ENCODE data around the gene MAST3.

DNA sequence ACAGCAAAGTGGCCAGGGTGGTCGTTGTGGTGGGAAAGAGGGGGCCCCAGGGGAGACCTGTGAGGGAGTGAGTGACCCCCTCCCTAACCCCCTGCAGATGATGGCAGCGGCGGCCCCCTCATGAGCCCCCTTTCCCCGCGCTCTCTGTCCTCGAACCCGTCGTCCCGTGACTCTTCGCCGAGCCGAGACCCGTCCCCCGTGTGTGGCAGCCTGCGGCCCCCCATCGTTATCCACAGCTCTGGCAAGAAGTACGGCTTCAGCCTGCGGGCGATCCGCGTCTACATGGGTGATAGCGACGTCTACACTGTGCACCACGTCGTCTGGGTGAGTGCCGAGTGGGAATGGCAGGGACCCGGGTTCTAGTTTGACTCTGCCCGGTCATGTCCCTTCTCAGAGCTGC is 47.3 kb downstream of the MAST3 start:
- TF ChIP-seq, protein P1, sequence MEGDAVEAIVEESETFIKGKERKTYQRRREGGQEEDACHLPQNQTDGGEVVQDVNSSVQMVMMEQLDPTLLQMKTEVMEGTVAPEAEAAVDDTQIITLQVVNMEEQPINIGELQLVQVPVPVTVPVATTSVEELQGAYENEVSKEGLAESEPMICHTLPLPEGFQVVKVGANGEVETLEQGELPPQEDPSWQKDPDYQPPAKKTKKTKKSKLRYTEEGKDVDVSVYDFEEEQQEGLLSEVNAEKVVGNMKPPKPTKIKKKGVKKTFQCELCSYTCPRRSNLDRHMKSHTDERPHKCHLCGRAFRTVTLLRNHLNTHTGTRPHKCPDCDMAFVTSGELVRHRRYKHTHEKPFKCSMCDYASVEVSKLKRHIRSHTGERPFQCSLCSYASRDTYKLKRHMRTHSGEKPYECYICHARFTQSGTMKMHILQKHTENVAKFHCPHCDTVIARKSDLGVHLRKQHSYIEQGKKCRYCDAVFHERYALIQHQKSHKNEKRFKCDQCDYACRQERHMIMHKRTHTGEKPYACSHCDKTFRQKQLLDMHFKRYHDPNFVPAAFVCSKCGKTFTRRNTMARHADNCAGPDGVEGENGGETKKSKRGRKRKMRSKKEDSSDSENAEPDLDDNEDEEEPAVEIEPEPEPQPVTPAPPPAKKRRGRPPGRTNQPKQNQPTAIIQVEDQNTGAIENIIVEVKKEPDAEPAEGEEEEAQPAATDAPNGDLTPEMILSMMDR (IDR thresholded peaks at IDR 0.05; ENCODE audit: low read depth, low read length) = no peak
- TF ChIP-seq MYC (IDR thresholded peaks at IDR 0.05; ENCODE audit: low read depth, low read length) (no peak), POLR2A (IDR thresholded peaks at IDR 0.05; ENCODE audit: extremely low read depth, insufficient read length) (no peak)

Data from NB4 (cell line).